HG03432 (cell line): Measurements from ENCODE around the gene CPNE4.

Experiments used
- ATAC-seq: cut with Tn5 transposase; IDR thresholded peaks from one replicate; pipeline ENCODE4 v1.9.1; 2021; ENCODE audit warnings: mild to moderate bottlenecking, moderate library complexity; ENCODE audit not compliant: unreplicated experiment

The CPNE4 gene

GRCh38 chr3:131705558-131706051, 329.2 kb downstream of the CPNE4 start:
- ATAC-seq: peak; percentile 90

- ATAC-seq: no peak
These were observed 329.7 kb downstream of the CPNE4 start for GRCh38 chr3:131705099-131705498.

GRCh38 chr3:131704098-131704497, 330.7 kb downstream of the CPNE4 start:
- no peak for ATAC-seq

- no peak for ATAC-seq
These were observed 332.7 kb downstream of the CPNE4 start for GRCh38 chr3:131702146-131702545.

GRCh38 chr3:131701153-131701770, 333.6 kb downstream of the CPNE4 start:
- no peak for ATAC-seq

- ATAC-seq: no peak
These were observed 335.8 kb downstream of the CPNE4 start for GRCh38 chr3:131699001-131699400.

- no peak for ATAC-seq
These were observed 340.4 kb downstream of the CPNE4 start for GRCh38 chr3:131694376-131694775.

- no peak for ATAC-seq
These were observed 342.5 kb downstream of the CPNE4 start for GRCh38 chr3:131692356-131692755.

- peak; percentile 56 for ATAC-seq
These were observed 344.0 kb downstream of the CPNE4 start for GRCh38 chr3:131690800-131691199.

- ATAC-seq: peak; percentile 53
These were observed 346.4 kb downstream of the CPNE4 start for GRCh38 chr3:131688370-131688769.

GRCh38 chr3:131669600-131669999, 365.2 kb downstream of the CPNE4 start:
- no peak for ATAC-seq

- no peak for ATAC-seq
These were observed 376.0 kb downstream of the CPNE4 start for GRCh38 chr3:131658771-131659170.

GRCh38 chr3:131658115-131658514, 376.7 kb downstream of the CPNE4 start:
- no peak for ATAC-seq

GRCh38 chr3:131655070-131655690, 379.6 kb downstream of the CPNE4 start:
- ATAC-seq: no peak

- no peak for ATAC-seq
These were observed 389.2 kb downstream of the CPNE4 start for GRCh38 chr3:131645638-131646037.

GRCh38 chr3:131636266-131636775, 398.5 kb downstream of the CPNE4 start:
- ATAC-seq: no peak

GRCh38 chr3:131630807-131631206, 404.0 kb downstream of the CPNE4 start:
- ATAC-seq: no peak

GRCh38 chr3:131630097-131630496, 404.7 kb downstream of the CPNE4 start:
- peak; percentile 98 for ATAC-seq

- no peak for ATAC-seq
These were observed 411.4 kb downstream of the CPNE4 start for GRCh38 chr3:131623431-131623830.

GRCh38 chr3:131622726-131623125, 412.1 kb downstream of the CPNE4 start:
- no peak for ATAC-seq

- ATAC-seq: peak; percentile 57
These were observed 413.8 kb downstream of the CPNE4 start for GRCh38 chr3:131620977-131621376.

- no peak for ATAC-seq
These were observed 415.0 kb downstream of the CPNE4 start for GRCh38 chr3:131619821-131620220.
